PFSK-1 (cell line): ENCODE measurements around the gene CFAP65.

Experiments
- FOXP2 ChIP-seq: optimal IDR thresholded peaks from 2 replicates; pipeline ENCODE3; 2011; ENCODE audit warnings: borderline replicate concordance, control low read depth, inconsistent platforms; ENCODE audit not compliant: insufficient read depth; ENCODE audit errors: extremely low read length, extremely low read depth
- POLR2AphosphoS5 ChIP-seq: IDR thresholded peaks from 2 replicates; pipeline ENCODE4 v1.6.1; 2012; ENCODE audit warnings: low read depth, mild to moderate bottlenecking, control low read depth, low read length, moderate library complexity
- SIN3A ChIP-seq: IDR thresholded peaks from 2 replicates; pipeline ENCODE4 v1.6.1; 2012; ENCODE audit warnings: mild to moderate bottlenecking, low read length, moderate library complexity, borderline replicate concordance; ENCODE audit not compliant: insufficient read depth
- TAF1 ChIP-seq: IDR thresholded peaks from 2 replicates; pipeline ENCODE4 v1.6.1; 2012; ENCODE audit warnings: low read length, control low read depth, borderline replicate concordance; ENCODE audit not compliant: insufficient read depth
- TF ChIP-seq, protein P1 (sequence below), 2 experiments: IDR thresholded peaks; 2 replicates each; pipeline versions ENCODE4 v1.6.1 to v1.8.0; 2011 to 2012; ENCODE audit warnings: low read depth in 2 of 2, low read length in 2 of 2, control low read depth in 1 of 2, inconsistent platforms in 1 of 2, mild to moderate bottlenecking in 1 of 2, moderate library complexity in 1 of 2; ENCODE audit not compliant: insufficient read depth in 1 of 2

- TF ChIP-seq POLR2AphosphoS5 (no peak), TAF1 (no peak), SIN3A (no peak), FOXP2 (no peak)
- TF ChIP-seq, protein P1, sequence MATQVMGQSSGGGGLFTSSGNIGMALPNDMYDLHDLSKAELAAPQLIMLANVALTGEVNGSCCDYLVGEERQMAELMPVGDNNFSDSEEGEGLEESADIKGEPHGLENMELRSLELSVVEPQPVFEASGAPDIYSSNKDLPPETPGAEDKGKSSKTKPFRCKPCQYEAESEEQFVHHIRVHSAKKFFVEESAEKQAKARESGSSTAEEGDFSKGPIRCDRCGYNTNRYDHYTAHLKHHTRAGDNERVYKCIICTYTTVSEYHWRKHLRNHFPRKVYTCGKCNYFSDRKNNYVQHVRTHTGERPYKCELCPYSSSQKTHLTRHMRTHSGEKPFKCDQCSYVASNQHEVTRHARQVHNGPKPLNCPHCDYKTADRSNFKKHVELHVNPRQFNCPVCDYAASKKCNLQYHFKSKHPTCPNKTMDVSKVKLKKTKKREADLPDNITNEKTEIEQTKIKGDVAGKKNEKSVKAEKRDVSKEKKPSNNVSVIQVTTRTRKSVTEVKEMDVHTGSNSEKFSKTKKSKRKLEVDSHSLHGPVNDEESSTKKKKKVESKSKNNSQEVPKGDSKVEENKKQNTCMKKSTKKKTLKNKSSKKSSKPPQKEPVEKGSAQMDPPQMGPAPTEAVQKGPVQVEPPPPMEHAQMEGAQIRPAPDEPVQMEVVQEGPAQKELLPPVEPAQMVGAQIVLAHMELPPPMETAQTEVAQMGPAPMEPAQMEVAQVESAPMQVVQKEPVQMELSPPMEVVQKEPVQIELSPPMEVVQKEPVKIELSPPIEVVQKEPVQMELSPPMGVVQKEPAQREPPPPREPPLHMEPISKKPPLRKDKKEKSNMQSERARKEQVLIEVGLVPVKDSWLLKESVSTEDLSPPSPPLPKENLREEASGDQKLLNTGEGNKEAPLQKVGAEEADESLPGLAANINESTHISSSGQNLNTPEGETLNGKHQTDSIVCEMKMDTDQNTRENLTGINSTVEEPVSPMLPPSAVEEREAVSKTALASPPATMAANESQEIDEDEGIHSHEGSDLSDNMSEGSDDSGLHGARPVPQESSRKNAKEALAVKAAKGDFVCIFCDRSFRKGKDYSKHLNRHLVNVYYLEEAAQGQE (IDR thresholded peaks at IDR 0.05; ENCODE audit: insufficient read depth in 1 of 2, low read depth in 2 of 2, low read length in 2 of 2): no peak
Measured at GRCh38 chr2:218980735-218981389, 60.5 kb downstream of the CFAP65 start.
